Thyroid gland (tissue), 4 donors: ENCODE data around the gene CUL2. TPM values are rescaled to one million over a fixed set of nuclear protein-coding genes. Genes with fewer than 3 reads are reported as not detected.
"Not testable (repeated sequence)": the region's sequence is repeated elsewhere in the genome, so short reads cannot be mapped to it uniquely, and the experiment has no call there.

Source experiments
- DNase-seq, 2 donors: peaks; one replicate each; pipeline ENCODE4 v3.0.0-alpha.2; 2019
- H3K27ac ChIP-seq, 3 donors: fragments of 200-600 bp; sonication (generic); 1 replicate in 2 of 3; 2 replicates in 1 of 3; pipeline ENCODE4 v1.5.1; 2016 to 2019; ENCODE audit warnings: mild to moderate bottlenecking in 1 of 3, moderate library complexity in 1 of 3
- H3K27me3 ChIP-seq: fragments of 200-600 bp; sonication (generic); one replicate; pipeline ENCODE4 v1.5.1; 2019
- H3K36me3 ChIP-seq, 2 donors: fragments of 200-600 bp; sonication (generic); one replicate each; pipeline ENCODE4 v1.5.1; 2016 to 2019
- H3K4me1 ChIP-seq, 2 donors: fragments of 200-600 bp; sonication (generic); one replicate each; pipeline ENCODE4 v1.5.1; 2017 to 2019
- H3K4me3 ChIP-seq, 3 donors: fragments of 200-600 bp; sonication (generic); replicated peaks in 1 of 3; 1 replicate in 2 of 3; 2 replicates in 1 of 3; pipeline ENCODE4 v1.5.1; 2016; ENCODE audit warnings: mild to moderate bottlenecking in 1 of 3
- H3K9me3 ChIP-seq: fragments of 200-600 bp; sonication (generic); one replicate; pipeline ENCODE4 v1.5.1; 2017
- POLR2A ChIP-seq, 2 donors: fragments of 450-650 bp; IDR thresholded peaks; one replicate each; pipeline ENCODE4 v1.6.1; 2017; ENCODE audit warnings: antibody characterized with exemption in 2 of 2, mild to moderate bottlenecking in 2 of 2, moderate library complexity in 1 of 2
- WGBS, 2 donors: methylation state at CpG; one replicate each; pipeline ENCODE4 v1.1.5; 2017; 5-methylcytosine and 5-hydroxymethylcytosine counted together
- intact Hi-C: fragments of 100-400 bp; cut with DNase I; formaldehyde crosslinking; loops from one replicate; pipeline ENCODE4 v1.15.1; 2023
- total RNA-seq, 4 donors: library from RNA; depleted of rRNA; stranded (reverse); fragments of >200 nt; gene quantifications; one replicate each; pipeline ENCODE4 v1.2.3, GENCODE V29; 2016
- TF ChIP-seq, protein P1 (sequence below), 6 experiments: fragments of 200-600 bp in 3 of 6; fragments of 450-650 bp in 3 of 6; sonication (generic) in 3 of 6; IDR thresholded peaks; one replicate each; pipeline ENCODE4 v1.5.1; 2016 to 2019; ENCODE audit warnings: antibody characterized with exemption in 6 of 6, mild to moderate bottlenecking in 2 of 6, inconsistent platforms in 1 of 6, moderate library complexity in 1 of 6

The CUL2 gene
- total RNA-seq, 4 donors from 2014 or later: 16.5 to 19.0 (median 18.2) TPM

DNA sequence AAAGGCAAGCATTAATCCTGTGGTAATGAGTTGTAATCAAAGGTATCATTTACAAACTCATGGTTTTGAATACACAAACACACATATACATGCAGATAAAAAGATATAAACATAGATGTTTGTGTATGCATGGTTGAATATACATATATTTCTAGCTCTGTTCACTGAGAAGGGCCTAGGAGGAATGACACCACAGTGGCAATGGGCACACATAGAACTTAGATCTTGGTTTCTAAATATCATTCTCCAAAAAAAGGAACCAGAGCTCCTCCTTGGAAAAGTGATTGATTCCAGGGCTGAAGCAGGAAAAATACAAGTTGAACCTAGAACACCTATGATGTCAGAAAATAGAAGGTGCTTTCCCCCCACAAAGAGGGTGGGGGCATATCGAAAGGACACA is 6.9 kb downstream of the CUL2 start:
- 91 to 96% methylated on average over 1 of the region's 1 CpG for WGBS, 2 donors
- Histone ChIP-seq H3K27me3 (no peaks in the 10 kb centered on the region), H3K9me3 (no peaks in the 10 kb centered on the region), H3K27ac (no peak overlapping the region), H3K4me3 (no peak overlapping the region), H3K36me3 (no peaks in the 10 kb centered on the region), H3K4me1 (peaks cover 0 to 9% of the 10 kb centered on the region in 2 donors)
- intact Hi-C loops: no loop called here
- no peak for TF ChIP-seq POLR2A (IDR thresholded peaks at IDR 0.05)
- TF ChIP-seq, protein P1, sequence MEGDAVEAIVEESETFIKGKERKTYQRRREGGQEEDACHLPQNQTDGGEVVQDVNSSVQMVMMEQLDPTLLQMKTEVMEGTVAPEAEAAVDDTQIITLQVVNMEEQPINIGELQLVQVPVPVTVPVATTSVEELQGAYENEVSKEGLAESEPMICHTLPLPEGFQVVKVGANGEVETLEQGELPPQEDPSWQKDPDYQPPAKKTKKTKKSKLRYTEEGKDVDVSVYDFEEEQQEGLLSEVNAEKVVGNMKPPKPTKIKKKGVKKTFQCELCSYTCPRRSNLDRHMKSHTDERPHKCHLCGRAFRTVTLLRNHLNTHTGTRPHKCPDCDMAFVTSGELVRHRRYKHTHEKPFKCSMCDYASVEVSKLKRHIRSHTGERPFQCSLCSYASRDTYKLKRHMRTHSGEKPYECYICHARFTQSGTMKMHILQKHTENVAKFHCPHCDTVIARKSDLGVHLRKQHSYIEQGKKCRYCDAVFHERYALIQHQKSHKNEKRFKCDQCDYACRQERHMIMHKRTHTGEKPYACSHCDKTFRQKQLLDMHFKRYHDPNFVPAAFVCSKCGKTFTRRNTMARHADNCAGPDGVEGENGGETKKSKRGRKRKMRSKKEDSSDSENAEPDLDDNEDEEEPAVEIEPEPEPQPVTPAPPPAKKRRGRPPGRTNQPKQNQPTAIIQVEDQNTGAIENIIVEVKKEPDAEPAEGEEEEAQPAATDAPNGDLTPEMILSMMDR (IDR thresholded peaks at IDR 0.05): no peak
- no peak for DNase-seq

DNA sequence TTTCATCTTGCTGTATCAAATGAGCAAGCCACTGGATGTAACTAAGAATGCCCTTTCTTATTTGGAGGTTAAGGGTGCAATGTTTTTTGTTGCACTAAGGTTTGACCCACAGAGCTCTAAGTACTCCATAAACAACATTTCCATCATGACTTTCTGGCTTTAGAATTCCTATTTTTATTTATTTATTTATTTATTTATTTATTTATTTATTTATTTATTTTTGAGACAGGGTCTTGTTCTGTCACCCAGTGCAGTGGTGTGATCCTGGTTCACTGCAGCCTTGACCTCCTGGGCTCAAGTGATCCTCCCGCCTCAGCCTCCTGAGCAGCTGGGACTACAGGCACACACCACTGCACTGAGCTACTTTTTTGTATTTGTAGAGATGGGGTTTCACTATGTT is 9.9 kb downstream of the CUL2 start:
- H3K27ac ChIP-seq, DNase-seq, H3K27me3 ChIP-seq, H3K4me1 ChIP-seq, H3K36me3 ChIP-seq, H3K9me3 ChIP-seq, H3K4me3 ChIP-seq, intact Hi-C loops: not testable (repeated sequence)
- 100% methylated on average over 1 of the region's 1 CpG for WGBS, 2 donors

DNA sequence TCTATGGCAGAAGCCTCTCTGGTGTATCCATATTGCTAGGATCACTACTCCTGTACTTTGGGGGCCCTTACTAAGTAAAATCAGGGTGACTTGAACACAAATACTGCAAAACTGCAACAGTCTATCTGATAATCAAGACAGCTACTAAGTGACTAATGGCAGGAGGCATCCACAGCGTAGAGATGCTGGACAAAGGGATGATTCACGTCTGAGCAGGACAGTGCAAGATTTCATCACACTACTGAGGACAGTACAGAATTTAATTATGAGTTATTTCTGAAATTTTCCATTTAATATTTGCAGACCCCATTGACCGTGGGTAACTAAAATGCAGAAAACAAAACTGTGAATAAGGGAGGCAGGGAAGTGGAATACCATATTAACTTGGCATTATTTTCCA is 10.4 kb downstream of the CUL2 start:
- Histone ChIP-seq H3K27me3 (no peaks in the 10 kb centered on the region), H3K4me1 (no peaks in the 10 kb centered on the region), H3K4me3 (no peak overlapping the region), H3K27ac (no peak overlapping the region), H3K36me3 (no peaks in the 10 kb centered on the region), H3K9me3 (no peaks in the 10 kb centered on the region)
- DNase-seq: no peak
- intact Hi-C loops: no loop called here
- TF ChIP-seq, protein P1 (IDR thresholded peaks at IDR 0.05): no peak
- TF ChIP-seq POLR2A (IDR thresholded peaks at IDR 0.05): no peak
- 90 to 94% methylated on average over 3 of the region's 3 CpGs for WGBS, 2 donors

DNA sequence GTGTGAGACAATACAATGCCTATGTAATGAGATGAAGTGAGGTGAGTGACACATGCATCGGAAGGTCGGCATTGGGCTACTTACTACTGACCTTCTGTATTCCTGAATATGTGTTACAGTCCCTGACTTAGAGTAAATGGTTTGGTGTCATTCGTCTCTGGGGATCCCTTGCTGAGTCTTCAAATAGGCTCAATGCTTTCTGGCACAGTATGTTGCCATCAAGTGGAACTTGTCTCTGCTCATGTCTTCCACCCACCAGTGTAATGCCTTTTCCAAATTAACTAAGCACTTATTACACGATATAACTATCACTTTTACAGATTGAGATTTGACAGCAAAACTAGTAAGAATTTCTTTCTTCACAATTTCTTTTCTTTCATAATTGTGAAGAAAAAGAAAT is 10.9 kb downstream of the CUL2 start:
- no peaks in the 10 kb centered on the region for H3K4me1 ChIP-seq
- no peak overlapping the region for H3K4me3 ChIP-seq
- no peaks in the 10 kb centered on the region for H3K27me3 ChIP-seq
- no peak overlapping the region for H3K27ac ChIP-seq
- no peaks in the 10 kb centered on the region for H3K9me3 ChIP-seq
- DNase-seq: no peak
- no peaks in the 10 kb centered on the region for H3K36me3 ChIP-seq
- no peak for TF ChIP-seq POLR2A (IDR thresholded peaks at IDR 0.05)
- TF ChIP-seq, protein P1 (IDR thresholded peaks at IDR 0.05): no peak
- 91 to 98% methylated on average over 4 of the region's 4 CpGs for WGBS, 2 donors
- intact Hi-C loops: no loop called here

DNA sequence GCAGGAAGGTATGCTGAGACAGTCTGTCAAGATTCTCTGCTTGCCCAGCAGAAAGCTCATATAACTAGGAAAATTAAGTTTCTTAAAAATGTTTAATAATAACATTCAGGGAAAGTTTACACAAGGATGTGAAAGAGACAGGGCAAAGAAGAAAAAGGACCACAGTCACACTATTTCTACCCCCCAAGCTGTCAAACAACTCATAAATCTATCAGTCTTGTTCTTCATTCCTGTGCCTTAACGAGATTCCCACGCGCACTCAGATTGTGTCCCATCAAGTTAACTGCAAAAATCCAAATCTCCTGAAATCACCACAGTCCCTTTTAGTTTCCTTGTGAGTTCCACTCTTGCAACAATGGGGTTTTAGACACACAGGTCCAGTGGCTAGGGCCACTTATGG is 14.9 kb downstream of the CUL2 start:
- no peaks in the 10 kb centered on the region for H3K27me3 ChIP-seq
- no peak overlapping the region for H3K4me3 ChIP-seq
- DNase-seq: no peak
- H3K9me3 ChIP-seq: no peaks in the 10 kb centered on the region
- no peaks in the 10 kb centered on the region for H3K36me3 ChIP-seq
- H3K27ac ChIP-seq: no peak overlapping the region
- H3K4me1 ChIP-seq: no peaks in the 10 kb centered on the region
- 91 to 94% methylated on average over 3 of the region's 3 CpGs for WGBS, 2 donors
- no peak for TF ChIP-seq POLR2A (IDR thresholded peaks at IDR 0.05)
- TF ChIP-seq, protein P1 (IDR thresholded peaks at IDR 0.05): no peak
- intact Hi-C loops: no loop called here

DNA sequence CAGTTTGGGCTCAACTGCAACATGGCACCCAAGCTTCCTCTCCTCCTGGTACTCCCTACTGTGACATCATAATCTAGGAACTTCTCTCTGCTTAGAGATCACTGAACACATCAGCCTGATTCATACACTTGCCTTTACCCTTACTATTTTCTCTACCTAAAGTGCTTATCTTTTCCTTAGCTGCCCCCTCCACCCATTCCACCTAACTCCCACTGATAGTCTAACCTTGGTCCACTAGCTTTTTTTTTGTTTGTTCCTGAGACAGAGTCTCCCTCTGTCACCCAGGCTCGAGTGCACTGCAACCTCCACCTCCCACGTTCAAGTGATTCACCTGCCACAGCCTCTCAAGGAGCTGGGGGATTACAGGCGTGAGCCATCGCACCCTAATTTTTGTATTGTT is 15.9 kb downstream of the CUL2 start:
- 80 to 88% methylated on average over 4 of the region's 4 CpGs for WGBS, 2 donors
- H3K9me3 ChIP-seq: no peaks in the 10 kb centered on the region
- intact Hi-C loops: no loop called here
- H3K27ac ChIP-seq: no peak overlapping the region
- H3K4me1 ChIP-seq: no peaks in the 10 kb centered on the region
- no peak for DNase-seq
- peaks cover 0 to 2% of the 10 kb centered on the region in 2 donors for H3K36me3 ChIP-seq
- H3K27me3 ChIP-seq: no peaks in the 10 kb centered on the region
- no peak overlapping the region for H3K4me3 ChIP-seq
- TF ChIP-seq, protein P1 (IDR thresholded peaks at IDR 0.05): no peak
- TF ChIP-seq POLR2A (IDR thresholded peaks at IDR 0.05): no peak
